NCI-H2107 treated with DMSO at 0.1 percent for 48 hours (cell line): Measurements from ENCODE around the gene GPC1.

Experiments
- DNase-seq: peaks from one replicate; lab custom pipeline; 2025; ENCODE audit not compliant: unreplicated experiment; lab: John Stamatoyannopoulos, UW

Gene GPC1

DNA sequence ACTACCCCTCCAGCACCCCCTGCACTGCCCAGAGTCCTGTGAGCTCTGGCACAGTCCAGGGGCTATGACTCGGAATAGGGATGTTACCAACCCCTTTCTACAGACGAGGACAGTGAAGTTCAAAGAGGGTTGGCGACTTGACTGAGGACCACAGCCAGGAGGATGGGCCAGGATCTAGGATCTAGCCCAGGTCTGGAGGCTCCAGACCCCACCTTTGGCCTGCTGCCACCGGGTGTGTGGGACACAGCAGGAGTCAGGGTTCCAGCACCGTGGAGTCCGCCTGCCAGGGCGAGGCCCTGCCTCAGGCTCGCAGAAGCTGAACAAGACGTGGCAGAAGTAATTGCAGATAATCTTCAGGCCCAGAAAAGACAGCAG, 37.9 kb upstream of the GPC1 start:
- no peak for DNase-seq

GRCh38 chr2:240397924-240398645, 37.4 kb upstream of the GPC1 start:
- no peak for DNase-seq

DNA sequence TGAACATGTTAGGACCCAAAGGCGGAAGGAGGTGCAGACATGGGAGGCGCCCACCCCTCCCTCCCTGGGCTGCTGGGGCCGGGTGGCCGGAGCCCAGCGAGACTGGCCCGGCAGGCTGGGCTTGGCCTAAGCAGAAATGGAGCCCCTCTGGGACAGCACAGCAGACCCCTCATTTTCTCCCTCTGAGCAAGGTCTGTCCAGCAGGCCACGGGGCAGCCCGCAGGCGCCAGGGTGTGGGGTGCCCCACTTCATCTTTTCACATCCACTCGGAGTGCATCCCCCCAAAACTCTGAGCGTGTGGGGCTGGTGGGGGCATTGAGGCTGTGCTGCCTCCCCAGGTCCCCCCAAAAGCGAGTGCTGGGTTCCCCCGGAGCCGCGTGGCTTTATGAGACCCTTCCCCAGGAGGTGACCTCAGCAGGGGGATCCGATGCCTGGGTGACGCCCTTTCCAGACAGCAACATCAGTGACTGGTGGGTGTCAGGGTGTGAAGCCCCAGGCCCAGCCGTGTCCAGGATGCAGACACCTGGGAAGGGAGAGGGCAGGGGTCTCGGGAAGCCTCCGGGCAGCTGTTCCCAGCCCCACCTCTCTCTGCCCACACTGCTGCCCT, 36.7 kb upstream of the GPC1 start:
- no peak for DNase-seq

- no peak for DNase-seq
These were observed 35.8 kb upstream of the GPC1 start for GRCh38 chr2:240399419-240400324.

- DNase-seq: no peak
These were observed 34.9 kb upstream of the GPC1 start for GRCh38 chr2:240400371-240401161.

- no peak for DNase-seq
These were observed 34.2 kb upstream of the GPC1 start for GRCh38 chr2:240401308-240401707.

DNA sequence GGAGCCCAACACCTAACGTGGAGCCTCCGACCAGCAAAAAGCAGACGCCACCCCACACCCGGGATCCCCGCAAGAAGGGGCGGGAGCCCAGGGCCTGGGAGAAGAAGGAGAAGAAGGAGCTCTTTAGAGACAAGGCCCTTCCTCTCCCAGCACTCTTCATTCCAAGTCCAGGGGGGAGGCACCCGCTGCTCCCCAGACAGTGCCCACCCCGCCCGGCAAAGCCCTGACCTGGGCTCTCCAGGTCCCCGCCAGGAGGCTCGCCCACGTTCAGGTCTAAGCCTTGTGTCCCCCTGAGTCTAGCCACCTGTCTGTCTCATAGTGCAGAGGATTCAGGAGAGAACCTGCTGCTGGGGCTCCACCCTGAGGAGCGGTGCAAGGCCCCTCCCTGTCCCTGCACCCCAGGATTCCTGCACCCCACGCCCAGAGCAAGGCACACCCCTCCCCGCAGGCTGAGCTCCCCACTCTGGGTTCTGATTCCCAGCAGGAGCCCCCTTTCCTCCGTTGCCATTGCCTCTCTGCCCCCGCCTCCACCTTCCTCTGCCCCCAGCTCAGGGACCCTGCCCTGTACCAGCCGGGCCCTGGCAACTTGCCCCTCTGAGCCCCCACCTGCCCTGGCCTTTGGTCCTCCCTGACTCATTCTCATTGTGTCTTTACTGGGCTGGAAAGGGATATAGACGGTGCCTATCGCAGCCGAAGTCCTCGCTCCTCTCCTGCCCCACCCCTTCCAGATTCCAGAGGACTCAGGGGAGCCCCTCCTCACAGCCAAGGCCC, 33.5 kb upstream of the GPC1 start:
- no peak for DNase-seq

- no peak for DNase-seq
These were observed 32.7 kb upstream of the GPC1 start for GRCh38 chr2:240402566-240403272.

DNA sequence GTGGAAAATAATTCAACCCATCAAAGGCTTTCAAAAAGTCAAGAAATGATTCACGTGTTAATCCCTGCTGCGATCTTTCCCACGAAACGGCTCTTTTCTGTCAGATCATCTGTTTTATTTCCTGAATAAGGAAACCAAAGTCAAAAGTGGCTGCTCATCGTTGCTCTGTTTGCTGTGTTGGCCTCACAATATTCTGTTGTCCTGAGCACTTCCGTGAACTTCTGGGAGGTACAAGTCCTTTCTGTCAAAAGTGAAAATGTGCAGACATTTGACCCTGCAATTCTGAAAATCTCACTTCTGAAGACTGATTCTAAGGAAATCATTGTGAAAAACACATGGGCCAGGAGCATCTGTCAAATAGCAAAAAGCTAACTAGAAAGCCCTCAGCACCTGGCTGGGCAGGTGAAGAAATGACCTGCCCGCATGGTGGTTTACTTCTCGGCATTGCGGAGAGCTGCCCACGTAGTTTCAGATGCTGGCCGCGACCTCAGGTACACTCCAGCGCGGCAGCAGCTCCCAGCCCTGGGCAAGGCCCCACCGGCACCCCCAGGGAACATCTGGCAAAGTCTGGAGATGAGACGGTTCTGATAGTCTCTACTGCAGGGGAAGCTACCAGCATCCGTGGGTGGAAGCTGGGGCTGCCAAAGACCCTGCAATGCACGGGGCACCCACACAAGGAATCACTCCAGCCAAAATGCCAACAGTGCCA, 31.9 kb upstream of the GPC1 start:
- DNase-seq: no peak

GRCh38 chr2:240404174-240404852, 31.1 kb upstream of the GPC1 start:
- DNase-seq: no peak

DNA sequence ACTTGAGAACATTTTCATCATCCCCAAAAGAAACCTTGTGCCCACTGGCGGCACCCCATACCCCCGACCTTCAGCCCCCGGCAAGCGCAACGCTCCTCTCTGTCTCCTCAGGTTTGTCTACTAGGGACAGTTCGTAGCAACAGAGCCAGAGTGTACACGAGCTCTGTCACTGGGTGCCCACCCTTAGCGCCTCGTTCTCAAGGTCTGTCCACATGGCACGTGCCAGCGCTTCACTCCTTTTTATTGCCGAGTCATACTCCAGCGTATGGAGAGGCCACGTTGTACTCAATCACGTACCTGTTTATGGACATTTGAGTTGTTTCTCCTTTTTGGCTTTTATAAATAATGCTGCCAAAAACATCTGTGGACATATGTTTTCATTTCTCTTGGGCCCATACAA, 30.3 kb upstream of the GPC1 start:
- DNase-seq: no peak

DNA sequence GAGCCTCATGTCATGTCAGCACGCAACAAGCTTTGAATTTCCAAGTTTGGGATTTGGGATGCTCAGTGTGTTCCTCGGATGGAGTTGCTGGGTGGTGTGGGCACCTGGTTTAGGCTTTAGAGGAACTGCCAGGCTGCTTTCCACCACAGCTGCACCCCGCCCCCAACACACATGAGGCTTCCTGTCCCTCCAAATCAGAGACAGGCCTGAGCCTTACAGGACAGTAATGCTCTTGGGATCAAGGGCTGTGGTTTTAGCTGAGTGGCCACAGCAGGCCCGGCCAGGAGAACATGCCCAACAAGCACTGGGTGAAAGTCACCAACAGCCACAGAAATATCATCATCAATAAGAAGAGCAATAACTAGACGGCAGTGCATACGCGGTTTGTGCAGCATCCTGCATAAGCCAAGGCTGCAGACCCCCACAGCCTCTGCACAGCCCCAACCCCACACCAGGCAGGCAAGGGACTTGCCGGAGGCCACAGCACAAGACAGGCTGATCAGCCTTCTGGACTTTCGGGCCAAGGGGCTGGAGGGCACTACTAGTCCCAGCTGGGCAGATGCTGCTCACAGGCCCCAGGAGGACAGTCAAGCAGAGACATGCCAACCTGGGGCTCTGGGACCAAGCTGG, 29.7 kb upstream of the GPC1 start:
- DNase-seq: no peak

GRCh38 chr2:240407090-240407489, 28.4 kb upstream of the GPC1 start:
- DNase-seq: no peak

- no peak for DNase-seq
These were observed 25.5 kb upstream of the GPC1 start for GRCh38 chr2:240410004-240410403.

DNA sequence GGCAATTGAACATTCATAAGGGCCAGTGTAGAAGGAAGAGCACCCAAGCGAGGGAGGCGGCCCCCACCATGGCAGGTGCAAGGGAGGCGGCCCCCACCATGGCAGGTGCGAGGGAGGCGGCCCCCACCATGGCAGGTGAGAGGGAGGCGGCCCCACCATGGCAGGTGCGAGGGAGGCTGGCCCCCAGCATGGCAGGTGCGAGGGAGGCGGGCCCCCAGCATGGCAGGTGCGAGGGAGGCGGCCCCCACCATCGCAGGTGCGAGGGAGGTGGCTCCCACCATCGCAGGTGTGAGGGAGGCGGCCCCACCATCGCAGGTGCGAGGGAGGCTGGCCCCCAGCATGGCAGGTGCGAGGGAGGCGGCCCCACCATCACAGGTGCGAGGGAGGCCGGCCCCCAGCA, 24.7 kb upstream of the GPC1 start:
- no peak for DNase-seq

GRCh38 chr2:240411261-240412160, 24.0 kb upstream of the GPC1 start:
- no peak for DNase-seq

GRCh38 chr2:240412211-240412861, 23.1 kb upstream of the GPC1 start:
- no peak for DNase-seq
